Measurements from ENCODE around the gene XPR1. TPM values are rescaled to one million over a fixed set of nuclear protein-coding genes. Genes with fewer than 3 reads are reported as not detected.

The XPR1 gene
- total and polyA plus RNA-seq, 2 donors (not counting 3 experiments of a cell fraction or from before 2014, with no cell fraction given): 23.9 to 26.7 TPM

GRCh38 chr1:180860535-180860934, 228.7 kb downstream of the XPR1 start:
- FAIRE-seq: no peak
- H2AFZ ChIP-seq (ENCODE audit: low read depth, low read length): no peak overlapping the region
- H3K27ac ChIP-seq (ENCODE audit: insufficient read depth, low read depth, low read length): no peak overlapping the region
- no TSS peak for BruUV-seq (replicated peaks)
- ChIA-PET CTCF (interaction anchor here (1.4 to 7.4 kb wide), 7 partner anchors 34 to 343 kb away, joined by 3 to 314 read pairs (median 42); partner anchors contain the start of gene XPR1), POLR2A (no interaction called here)
- H3K4me1 ChIP-seq (ENCODE audit: control insufficient read depth, extremely low read depth, insufficient read depth, low read length): peaks cover 3% of the 10 kb centered on the region
- no peaks in the 10 kb centered on the region for H3K27me3 ChIP-seq (ENCODE audit: control insufficient read depth in 2 of 2, insufficient read depth in 2 of 2, low read length in 2 of 2)
- no peak overlapping the region for H3K4me3 ChIP-seq (replicated peaks in 1 of 3; ENCODE audit: insufficient read depth in 1 of 3, low read depth in 1 of 3, low read length in 3 of 3)
- no peaks in the 10 kb centered on the region for H3K36me3 ChIP-seq (ENCODE audit: control insufficient read depth in 2 of 2, extremely low read depth in 1 of 2, insufficient read depth in 2 of 2, low read length in 2 of 2)
- no peak overlapping the region for H3K4me2 ChIP-seq (ENCODE audit: insufficient read depth, low read length)
- H3K9ac ChIP-seq (replicated peaks; ENCODE audit: extremely low read depth, insufficient read depth, low read length): no peak overlapping the region
- no peak for DNase-seq (ENCODE audit: low read depth, low spot score)
- no peaks in the 10 kb centered on the region for H3K79me2 ChIP-seq (ENCODE audit: control insufficient read depth, insufficient read depth, low read length)
- intact Hi-C loops (cut with micrococcal nuclease): loop anchor here (5.0 kb wide), 1 partner anchor 83 kb away; no protein-coding TSS in a partner anchor
- H3K9me1 ChIP-seq (replicated peaks; ENCODE audit: control insufficient read depth, extremely low read depth, insufficient read depth, low read length): no peaks in the 10 kb centered on the region
- no peak for TF ChIP-seq POLR2AphosphoS5 (IDR thresholded peaks at IDR 0.05; ENCODE audit: insufficient read depth, low read depth, low read length)
- TF ChIP-seq FOS (IDR thresholded peaks at IDR 0.05; ENCODE audit: borderline replicate concordance, insufficient read depth, low read length): no peak
- TF ChIP-seq GATA2 (IDR thresholded peaks at IDR 0.05; ENCODE audit: insufficient read depth, insufficient read length, low read depth, low read length): no peak
- TF ChIP-seq POLR2A (IDR thresholded peaks at IDR 0.05; ENCODE audit: low read depth, low read length): no peak
- TF ChIP-seq MYC (IDR thresholded peaks at IDR 0.05; ENCODE audit: low read depth, low read length): no peak
- TF ChIP-seq EZH2 (IDR thresholded peaks at IDR 0.05; ENCODE audit: borderline replicate concordance, low read depth, low read length, severe bottlenecking): no peak
- no peak for TF ChIP-seq CTCF (IDR thresholded peaks at IDR 0.05; ENCODE audit: extremely low read depth in 1 of 2, insufficient read depth in 1 of 2, low read depth in 1 of 2, low read length in 2 of 2)
- no peak for TF ChIP-seq JUN (IDR thresholded peaks at IDR 0.05; ENCODE audit: borderline replicate concordance, insufficient read depth, insufficient read length, low read depth)
- TF ChIP-seq, protein P1, sequence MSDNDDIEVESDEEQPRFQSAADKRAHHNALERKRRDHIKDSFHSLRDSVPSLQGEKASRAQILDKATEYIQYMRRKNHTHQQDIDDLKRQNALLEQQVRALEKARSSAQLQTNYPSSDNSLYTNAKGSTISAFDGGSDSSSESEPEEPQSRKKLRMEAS (IDR thresholded peaks at IDR 0.05; ENCODE audit: insufficient read depth, insufficient read length): no peak
- H4K20me1 ChIP-seq (replicated peaks; ENCODE audit: control insufficient read depth, extremely low read depth, insufficient read depth, low read length): no peaks in the 10 kb centered on the region
- H3K9me3 ChIP-seq (replicated peaks; ENCODE audit: control insufficient read depth, insufficient read depth, low read length): no peaks in the 10 kb centered on the region
- dilution Hi-C loops (cut with MboI; ENCODE audit: extremely low pct_ligation_motif_present, low sequenced_read_pairs): loop anchor here (25.0 kb wide), 1 partner anchor 348 kb away; the partner anchor contains the start of gene ACBD6

Measured in endothelial cell of umbilical vein (primary cell).